ENCODE data around the gene WBP4. TPM values are rescaled to one million over a fixed set of nuclear protein-coding genes. Genes with fewer than 3 reads are reported as not detected.
"Not testable (repeated sequence)": the region's sequence is repeated elsewhere in the genome, so short reads cannot be mapped to it uniquely, and the experiment has no call there.

The WBP4 gene
- polyA plus RNA-seq, 1 experiment, result 18.3 TPM

DNA sequence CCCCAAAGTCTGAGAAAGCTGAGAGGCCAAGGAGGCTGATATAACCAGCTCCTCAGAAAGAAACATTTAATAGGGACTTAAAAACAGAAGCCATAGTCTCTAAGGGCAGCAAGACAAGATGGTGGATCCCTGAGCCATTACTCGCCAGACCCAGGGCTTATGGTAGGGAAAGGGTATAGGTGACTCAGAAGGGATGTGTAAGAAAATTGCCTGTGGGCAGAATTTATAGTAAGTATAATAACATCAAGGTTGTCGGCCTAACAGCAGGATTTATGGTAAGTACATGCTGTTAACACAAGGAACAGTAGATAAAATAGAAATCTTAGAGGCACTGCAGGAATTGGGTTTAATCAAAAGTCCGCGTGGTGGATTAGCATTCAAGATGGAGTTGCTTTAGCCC lies 56.6 kb downstream of the WBP4 start:
- no peak for DNase-seq (ENCODE audit: low read depth, low spot score)
- Histone ChIP-seq H3K27me3 (ENCODE audit: control insufficient read depth, insufficient read depth, low read length) (no peaks in the 10 kb centered on the region), H3K9me3 (ENCODE audit: control insufficient read depth, insufficient read depth, low read length) (no peaks in the 10 kb centered on the region), H3K27ac (ENCODE audit: low read depth, low read length) (no peak overlapping the region), H3K4me3 (ENCODE audit: low read depth, low read length) (no peak overlapping the region)
- TF ChIP-seq, protein P1, sequence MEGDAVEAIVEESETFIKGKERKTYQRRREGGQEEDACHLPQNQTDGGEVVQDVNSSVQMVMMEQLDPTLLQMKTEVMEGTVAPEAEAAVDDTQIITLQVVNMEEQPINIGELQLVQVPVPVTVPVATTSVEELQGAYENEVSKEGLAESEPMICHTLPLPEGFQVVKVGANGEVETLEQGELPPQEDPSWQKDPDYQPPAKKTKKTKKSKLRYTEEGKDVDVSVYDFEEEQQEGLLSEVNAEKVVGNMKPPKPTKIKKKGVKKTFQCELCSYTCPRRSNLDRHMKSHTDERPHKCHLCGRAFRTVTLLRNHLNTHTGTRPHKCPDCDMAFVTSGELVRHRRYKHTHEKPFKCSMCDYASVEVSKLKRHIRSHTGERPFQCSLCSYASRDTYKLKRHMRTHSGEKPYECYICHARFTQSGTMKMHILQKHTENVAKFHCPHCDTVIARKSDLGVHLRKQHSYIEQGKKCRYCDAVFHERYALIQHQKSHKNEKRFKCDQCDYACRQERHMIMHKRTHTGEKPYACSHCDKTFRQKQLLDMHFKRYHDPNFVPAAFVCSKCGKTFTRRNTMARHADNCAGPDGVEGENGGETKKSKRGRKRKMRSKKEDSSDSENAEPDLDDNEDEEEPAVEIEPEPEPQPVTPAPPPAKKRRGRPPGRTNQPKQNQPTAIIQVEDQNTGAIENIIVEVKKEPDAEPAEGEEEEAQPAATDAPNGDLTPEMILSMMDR (IDR thresholded peaks at IDR 0.05; ENCODE audit: low read depth, low read length), result no peak
- CTCF ChIA-PET, result no interaction called here
- POLR2A ChIA-PET, result no interaction called here

DNA sequence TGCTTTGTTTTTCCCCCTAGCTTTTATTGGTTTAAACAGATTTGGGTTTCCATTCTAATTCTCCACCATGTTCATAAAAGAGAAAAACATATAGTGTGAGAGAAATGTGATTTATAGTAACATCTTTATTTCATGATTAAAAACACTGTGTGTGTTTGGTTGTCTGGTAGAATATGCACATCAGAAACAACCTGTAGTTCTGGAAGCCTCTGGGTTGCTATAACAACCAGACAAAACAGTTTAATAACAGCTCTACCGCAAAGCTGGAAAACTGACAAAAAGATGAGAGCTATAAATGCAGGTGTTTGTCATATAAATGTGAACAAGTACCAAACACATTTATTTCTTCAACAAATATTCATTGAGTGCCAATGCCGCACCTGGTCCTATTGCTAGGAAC lies 61.5 kb downstream of the WBP4 start:
- CTCF ChIA-PET, result no interaction called here

DNA sequence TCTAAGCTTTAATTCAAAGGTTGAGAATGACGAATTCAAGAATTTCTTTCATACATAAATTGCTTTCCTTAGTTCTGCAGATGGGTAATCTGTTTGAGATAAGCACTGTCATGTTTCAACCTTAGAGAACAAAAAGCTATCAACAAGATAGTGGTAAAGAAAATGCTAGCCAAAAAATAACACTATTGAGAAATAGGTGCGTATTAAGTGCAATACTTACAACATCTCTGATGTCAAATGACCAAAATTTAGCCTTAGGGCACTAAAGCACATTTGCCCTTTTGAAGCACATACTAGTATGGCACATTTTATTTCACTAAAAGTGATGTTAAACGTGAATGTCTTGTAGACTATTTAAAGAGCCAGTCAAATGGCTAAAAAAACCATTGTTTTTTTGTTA lies 66.4 kb downstream of the WBP4 start:
- no peaks in the 10 kb centered on the region; the same call in 1 of the 2 replicates for H3K9me3 ChIP-seq (ENCODE audit: control insufficient read depth, insufficient read depth, low read length)
- H3K4me3 ChIP-seq (ENCODE audit: low read depth, low read length), result no peak overlapping the region
- H3K27ac ChIP-seq (ENCODE audit: low read depth, low read length), result no peak overlapping the region
- no peak for DNase-seq (ENCODE audit: low read depth, low spot score)
- no peaks in the 10 kb centered on the region for H3K27me3 ChIP-seq (ENCODE audit: control insufficient read depth, insufficient read depth, low read length)
- CTCF ChIA-PET, result interaction anchor here (1.2 kb wide), 1 partner anchor 17 kb away, joined by 3 read pairs; no protein-coding TSS in a partner anchor
- POLR2A ChIA-PET, result no interaction called here
- TF ChIP-seq, protein P1 (IDR thresholded peaks at IDR 0.05; ENCODE audit: low read depth, low read length), result no peak

More for the DNA sequence above, 61.5 kb downstream of the WBP4 start:
- TF ChIP-seq, protein P1 (IDR thresholded peaks at IDR 0.05; ENCODE audit: low read depth, low read length), result no peak
- Histone ChIP-seq H3K9me3 (ENCODE audit: control insufficient read depth, insufficient read depth, low read length) (no peaks in the 10 kb centered on the region), H3K4me3 (ENCODE audit: low read depth, low read length) (no peak overlapping the region), H3K27me3 (ENCODE audit: control insufficient read depth, insufficient read depth, low read length) (no peaks in the 10 kb centered on the region), H3K27ac (ENCODE audit: low read depth, low read length) (no peak overlapping the region)
- POLR2A ChIA-PET, result no interaction called here
- DNase-seq (ENCODE audit: low read depth, low spot score), result no peak

DNA sequence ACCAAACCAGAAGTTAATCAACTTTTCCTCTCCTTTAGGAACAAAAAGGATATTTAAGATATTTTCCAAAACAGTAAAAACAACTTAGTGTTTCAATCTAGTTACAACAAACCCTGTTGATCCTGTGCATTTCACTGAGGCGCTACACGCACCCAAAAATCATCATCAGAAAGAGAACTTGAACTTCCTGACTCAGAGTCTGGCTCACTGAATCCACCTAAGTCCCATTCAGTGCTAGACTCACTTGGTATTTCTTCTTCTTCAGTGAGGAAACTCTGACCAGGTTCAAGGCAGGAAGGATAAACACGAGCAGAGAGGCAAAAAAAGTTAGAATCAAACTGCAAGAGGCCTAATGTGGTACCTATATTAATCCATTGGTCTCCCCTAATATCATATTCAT lies 69.0 kb downstream of the WBP4 start:
- CTCF ChIA-PET, result no interaction called here
- H3K27me3 ChIP-seq (ENCODE audit: control insufficient read depth, insufficient read depth, low read length), result no peaks in the 10 kb centered on the region
- H3K9me3 ChIP-seq (ENCODE audit: control insufficient read depth, insufficient read depth, low read length), result no peaks in the 10 kb centered on the region; the same call in 1 of the 2 replicates
- DNase-seq (ENCODE audit: low read depth, low spot score), result no peak
- H3K27ac ChIP-seq (ENCODE audit: low read depth, low read length), result no peak overlapping the region
- peak overlapping the region; percentile 37 for H3K4me3 ChIP-seq (ENCODE audit: low read depth, low read length)
- POLR2A ChIA-PET, result no interaction called here
- TF ChIP-seq, protein P1 (IDR thresholded peaks at IDR 0.05; ENCODE audit: low read depth, low read length), result no peak

DNA sequence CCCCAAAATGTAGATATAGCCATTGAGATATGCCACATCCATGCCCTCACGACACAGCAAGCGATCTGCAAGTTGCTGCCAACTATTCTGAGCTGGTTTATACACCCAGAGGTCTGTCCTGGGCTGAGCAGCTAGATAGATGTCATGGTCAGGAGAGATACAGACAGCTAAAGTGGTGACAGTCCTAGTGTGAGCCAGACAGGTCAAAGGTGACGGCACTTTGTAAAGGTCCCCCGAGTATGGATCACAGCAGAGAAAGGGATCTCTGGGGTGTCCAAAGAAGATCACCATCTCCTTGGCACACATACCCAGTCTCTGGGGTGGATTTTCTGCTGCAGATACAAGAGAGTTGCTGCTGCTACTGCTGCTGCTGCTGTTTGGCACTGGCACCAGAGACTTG lies 69.9 kb downstream of the WBP4 start:
- POLR2A ChIA-PET, CTCF ChIA-PET: not testable (repeated sequence)
- H3K4me3 ChIP-seq (ENCODE audit: low read depth, low read length), result peak overlapping the region; percentile 8; the same call in 1 of the 2 replicates

DNA sequence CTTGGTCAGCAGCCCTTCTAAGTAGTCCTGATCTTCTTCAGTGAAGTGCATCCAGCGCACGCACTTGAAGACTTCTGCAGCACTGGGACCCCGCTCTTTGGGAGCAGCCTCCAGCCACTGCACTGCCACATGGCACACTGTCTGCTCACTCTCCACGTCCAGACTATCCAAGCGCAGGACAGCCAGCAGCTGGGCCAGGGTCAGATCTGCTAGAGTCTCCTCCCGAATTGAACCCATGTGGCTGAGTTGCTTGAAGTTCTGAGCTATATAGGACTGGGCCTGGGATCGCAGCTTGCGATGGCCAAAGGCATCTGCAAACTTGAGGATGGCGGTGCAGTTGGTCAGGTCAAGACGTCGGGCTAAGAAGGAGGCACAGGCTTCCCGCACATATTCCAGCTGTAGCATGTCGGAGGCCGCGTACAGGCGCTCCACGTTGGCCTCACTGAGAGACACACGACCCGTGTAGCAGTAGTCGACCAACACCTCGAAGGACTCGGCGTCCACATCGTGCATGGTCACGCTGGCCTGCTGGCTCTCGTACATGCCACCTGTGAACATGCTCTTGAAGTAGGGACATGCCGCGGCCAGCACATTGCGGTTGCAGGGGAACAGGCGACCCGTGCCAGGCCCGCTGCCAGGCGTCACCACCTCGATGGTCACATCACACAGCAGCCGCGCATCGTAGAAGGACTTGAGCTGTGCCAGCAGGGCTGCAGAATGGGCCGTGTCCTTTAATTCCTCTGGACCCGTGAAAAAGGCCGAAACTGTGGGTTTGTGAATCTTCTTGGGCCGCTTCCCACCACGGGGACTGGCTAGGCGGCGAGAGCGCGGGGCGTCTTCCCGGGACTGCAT lies 70.6 kb downstream of the WBP4 start:
- Histone ChIP-seq H3K27ac (ENCODE audit: low read depth, low read length) (peak overlapping the region; percentile 89), H3K4me3 (ENCODE audit: low read depth, low read length) (peak overlapping the region; percentile 76)
- CTCF ChIA-PET; DNase-seq (ENCODE audit: low read depth, low spot score); H3K27me3 ChIP-seq (ENCODE audit: control insufficient read depth, insufficient read depth, low read length); H3K9me3 ChIP-seq (ENCODE audit: control insufficient read depth, insufficient read depth, low read length): not testable (repeated sequence)
- POLR2A ChIA-PET, result interaction anchor here (0.6 kb wide), 1 partner anchor 84 kb away, joined by 6 read pairs; no protein-coding TSS in a partner anchor

More for the DNA sequence above, 69.9 kb downstream of the WBP4 start:
- not testable (repeated sequence) for DNase-seq (ENCODE audit: low read depth, low spot score); H3K9me3 ChIP-seq (ENCODE audit: control insufficient read depth, insufficient read depth, low read length); H3K27me3 ChIP-seq (ENCODE audit: control insufficient read depth, insufficient read depth, low read length); H3K27ac ChIP-seq (ENCODE audit: low read depth, low read length)
